Measurements from ENCODE around the gene SAMD11.
"Not testable (repeated sequence)": the region's sequence is repeated elsewhere in the genome, so short reads cannot be mapped to it uniquely, and the experiment has no call there.

SAMD11 gene

DNA sequence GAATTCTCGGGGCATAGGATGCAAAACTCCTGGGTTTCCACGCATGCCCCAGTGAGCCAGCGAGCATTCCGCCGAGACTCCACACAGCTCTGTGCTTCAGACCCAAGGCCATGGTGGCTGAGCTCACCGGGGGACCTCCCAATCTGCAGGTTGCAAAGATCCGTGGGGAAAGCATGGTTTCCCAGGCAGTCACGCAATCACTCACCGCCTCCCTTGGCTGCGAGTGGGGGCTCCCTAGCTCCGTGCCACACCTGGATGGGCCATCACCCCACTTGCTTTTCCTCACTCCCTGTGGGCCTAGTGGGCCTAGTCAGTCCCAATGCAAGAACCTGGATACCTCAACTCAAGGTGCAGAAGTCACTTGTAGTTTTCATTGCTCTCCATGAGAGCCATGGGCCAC, 37.0 kb upstream of the SAMD11 start:
- no peaks in the 10 kb centered on the region for H3K36me3 ChIP-seq (replicated peaks)
- in situ Hi-C loops (cut with HindIII; ENCODE audit: low pct_ligation_motif_present, low sequenced_read_pairs), result no loop called here
- TF ChIP-seq, protein P1, sequence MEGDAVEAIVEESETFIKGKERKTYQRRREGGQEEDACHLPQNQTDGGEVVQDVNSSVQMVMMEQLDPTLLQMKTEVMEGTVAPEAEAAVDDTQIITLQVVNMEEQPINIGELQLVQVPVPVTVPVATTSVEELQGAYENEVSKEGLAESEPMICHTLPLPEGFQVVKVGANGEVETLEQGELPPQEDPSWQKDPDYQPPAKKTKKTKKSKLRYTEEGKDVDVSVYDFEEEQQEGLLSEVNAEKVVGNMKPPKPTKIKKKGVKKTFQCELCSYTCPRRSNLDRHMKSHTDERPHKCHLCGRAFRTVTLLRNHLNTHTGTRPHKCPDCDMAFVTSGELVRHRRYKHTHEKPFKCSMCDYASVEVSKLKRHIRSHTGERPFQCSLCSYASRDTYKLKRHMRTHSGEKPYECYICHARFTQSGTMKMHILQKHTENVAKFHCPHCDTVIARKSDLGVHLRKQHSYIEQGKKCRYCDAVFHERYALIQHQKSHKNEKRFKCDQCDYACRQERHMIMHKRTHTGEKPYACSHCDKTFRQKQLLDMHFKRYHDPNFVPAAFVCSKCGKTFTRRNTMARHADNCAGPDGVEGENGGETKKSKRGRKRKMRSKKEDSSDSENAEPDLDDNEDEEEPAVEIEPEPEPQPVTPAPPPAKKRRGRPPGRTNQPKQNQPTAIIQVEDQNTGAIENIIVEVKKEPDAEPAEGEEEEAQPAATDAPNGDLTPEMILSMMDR (IDR thresholded peaks at IDR 0.05; ENCODE audit: low read depth, low read length, missing control alignments), result no peak
- H3K4me3 ChIP-seq (ENCODE audit: low read depth, low read length), result no peak overlapping the region
- DNase-seq, result no peak
- peaks cover 20% of the 10 kb centered on the region for H3K27me3 ChIP-seq (replicated peaks)
- no peak overlapping the region for H3K27ac ChIP-seq

GRCh38 chr1:888297-888696, 35.4 kb upstream of the SAMD11 start:
- in situ Hi-C loops (cut with HindIII; ENCODE audit: low pct_ligation_motif_present, low sequenced_read_pairs), result no loop called here

DNA sequence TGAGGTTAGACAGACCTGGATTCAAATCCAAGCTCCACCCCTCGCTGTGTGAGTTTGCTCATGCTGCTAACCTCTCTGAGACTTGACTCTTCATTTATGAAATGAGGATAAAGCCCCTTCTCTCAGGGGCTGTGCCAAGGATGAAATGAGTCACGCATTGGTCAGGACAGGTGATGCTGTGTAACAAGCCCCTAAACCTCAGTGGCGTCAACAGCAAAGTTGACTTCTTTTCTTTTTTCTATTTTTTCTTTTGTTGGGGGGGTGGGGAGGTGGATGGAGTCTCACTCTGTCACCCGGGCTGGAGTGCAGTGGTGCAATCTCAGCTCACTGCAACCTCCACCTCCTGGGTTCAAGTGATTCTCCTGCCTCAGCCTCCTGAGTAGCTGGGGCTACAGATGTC, 33.9 kb upstream of the SAMD11 start:
- H3K4me3 ChIP-seq (ENCODE audit: low read depth, low read length); in situ Hi-C loops (cut with HindIII; ENCODE audit: low pct_ligation_motif_present, low sequenced_read_pairs); H3K36me3 ChIP-seq (replicated peaks); H3K27me3 ChIP-seq (replicated peaks); H3K27ac ChIP-seq; DNase-seq: not testable (repeated sequence)

More at GRCh38 chr1:888297-888696, 35.4 kb upstream of the SAMD11 start:
- TF ChIP-seq, protein P1 (IDR thresholded peaks at IDR 0.05; ENCODE audit: low read depth, low read length, missing control alignments), result no peak
- Histone ChIP-seq H3K4me3 (ENCODE audit: low read depth, low read length) (no peak overlapping the region), H3K36me3 (replicated peaks) (no peaks in the 10 kb centered on the region), H3K27me3 (replicated peaks) (peaks cover 13% of the 10 kb centered on the region), H3K27ac (no peak overlapping the region)
- no peak for DNase-seq

DNA sequence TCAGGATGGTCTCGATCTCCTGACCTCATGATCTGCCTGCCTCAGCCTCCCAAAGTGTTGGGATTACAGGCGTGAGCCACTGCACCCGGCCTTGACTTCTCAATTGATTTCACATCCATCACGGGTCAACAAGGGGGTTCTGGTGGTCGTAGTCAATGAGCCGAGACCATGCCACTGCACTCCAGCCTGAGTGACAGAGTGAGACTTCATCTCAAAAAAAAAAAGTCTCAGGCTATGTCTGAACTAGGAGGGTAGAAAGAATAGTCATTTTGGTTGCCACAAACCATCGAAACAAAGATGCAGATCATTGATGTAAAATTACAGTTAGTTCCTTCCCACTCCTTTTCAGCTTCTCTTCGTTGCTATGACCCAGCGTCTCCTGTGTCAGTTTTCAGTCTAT, 33.5 kb upstream of the SAMD11 start:
- H3K36me3 ChIP-seq (replicated peaks); DNase-seq; H3K4me3 ChIP-seq (ENCODE audit: low read depth, low read length); H3K27me3 ChIP-seq (replicated peaks); in situ Hi-C loops (cut with HindIII; ENCODE audit: low pct_ligation_motif_present, low sequenced_read_pairs); H3K27ac ChIP-seq: not testable (repeated sequence)

- Histone ChIP-seq H3K27me3 (replicated peaks) (peaks cover 5% of the 10 kb centered on the region), H3K27ac (no peak overlapping the region), H3K36me3 (replicated peaks) (no peaks in the 10 kb centered on the region), H3K4me3 (ENCODE audit: low read depth, low read length) (no peak overlapping the region)
- DNase-seq, result no peak
- in situ Hi-C loops (cut with HindIII; ENCODE audit: low pct_ligation_motif_present, low sequenced_read_pairs), result no loop called here
- TF ChIP-seq, protein P1 (IDR thresholded peaks at IDR 0.05; ENCODE audit: low read depth, low read length, missing control alignments), result no peak
Measured at GRCh38 chr1:890661-891060, 33.1 kb upstream of the SAMD11 start.

GRCh38 chr1:897226-897625, 26.5 kb upstream of the SAMD11 start:
- TF ChIP-seq, protein P1 (IDR thresholded peaks at IDR 0.05; ENCODE audit: low read depth, low read length, missing control alignments), result no peak
- no peak overlapping the region for H3K27ac ChIP-seq
- in situ Hi-C loops (cut with HindIII; ENCODE audit: low pct_ligation_motif_present, low sequenced_read_pairs), result no loop called here
- DNase-seq, result no peak
- no peak overlapping the region for H3K4me3 ChIP-seq (ENCODE audit: low read depth, low read length)
- H3K36me3 ChIP-seq (replicated peaks), result no peaks in the 10 kb centered on the region
- H3K27me3 ChIP-seq (replicated peaks), result peaks cover 3% of the 10 kb centered on the region

DNA sequence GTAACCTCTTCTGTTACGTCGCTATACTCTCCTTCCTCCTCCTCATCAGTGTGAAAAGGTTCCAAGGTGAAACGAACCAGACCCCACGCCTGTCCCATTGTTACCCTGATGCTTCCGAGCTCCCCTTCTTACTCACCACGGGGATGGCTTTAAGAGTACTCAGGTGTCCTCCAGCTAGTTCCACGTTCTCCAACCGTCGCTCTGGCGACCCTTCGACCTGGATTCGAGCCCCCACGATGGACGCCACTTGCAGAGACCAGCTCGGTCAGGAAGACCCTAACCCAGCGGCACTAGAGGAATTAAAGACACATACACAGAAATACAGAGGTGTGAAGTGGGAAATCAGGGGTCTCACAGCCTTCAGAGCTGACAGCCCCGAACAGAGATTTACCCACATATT, 25.8 kb upstream of the SAMD11 start:
- in situ Hi-C loops (cut with HindIII; ENCODE audit: low pct_ligation_motif_present, low sequenced_read_pairs); H3K4me3 ChIP-seq (ENCODE audit: low read depth, low read length); H3K36me3 ChIP-seq (replicated peaks); DNase-seq; H3K27ac ChIP-seq; H3K27me3 ChIP-seq (replicated peaks): not testable (repeated sequence)
